SK-N-SH (cell line): Measurements from ENCODE around the gene ANAPC16. TPM values are rescaled to one million over a fixed set of nuclear protein-coding genes. Genes with fewer than 3 reads are reported as not detected.

Experiments used
- CTCF ChIA-PET: fragments of 300-600, 350-600 bp; formaldehyde crosslinking; extraction: SDS; loops from one replicate; lab custom pipeline; 2021; lab: Yijun Ruan, JAX
- POLR2A ChIA-PET: fragments of 350-600 bp; sonication (Branson Sonifier 250); formaldehyde crosslinking; extraction: SDS; loops from one replicate; lab custom pipeline; 2020; ENCODE audit warnings: antibody characterized with exemption, inconsistent platforms; lab: Yijun Ruan, JAX
- DNase-seq: peaks from one replicate; pipeline ENCODE4 v3.0.0; 2012
- H2AFZ ChIP-seq: fragments of 200-600 bp; sonication (generic); 2 replicates; pipeline ENCODE4 v1.8.1; 2016; ENCODE audit warnings: antibody characterized with exemption, mild to moderate bottlenecking, low read depth
- H3F3A ChIP-seq: fragments of 200-600 bp; sonication (generic); replicated peaks from 2 replicates; pipeline ENCODE3; 2016; ENCODE audit warnings: antibody characterized with exemption, mild to moderate bottlenecking; ENCODE audit not compliant: insufficient read depth
- H3K27ac ChIP-seq, 2 experiments: fragments of 200-500 bp in 1 of 2; fragments of 200-600 bp in 1 of 2; sonication (Bioruptor generic) in 1 of 2; sonication (generic), shearing (Covaris generic) in 1 of 2; 2 replicates each; pipeline versions ENCODE4 v1.5.1 to v1.6.1; 2014 to 2016; ENCODE audit warnings: low read depth in 2 of 2, inconsistent platforms in 1 of 2, low read length in 1 of 2, mild to moderate bottlenecking in 1 of 2, mixed read lengths in 1 of 2
- H3K27me3 ChIP-seq: fragments of 200-600 bp; sonication (generic), shearing (Covaris generic); 2 replicates; pipeline ENCODE4 v1.6.1; 2016; ENCODE audit warnings: mixed run types; ENCODE audit not compliant: insufficient read depth
- H3K36me3 ChIP-seq, 2 experiments: fragments of 200-500 bp in 1 of 2; fragments of 200-600 bp in 1 of 2; sonication (Bioruptor generic) in 1 of 2; sonication (generic) in 1 of 2; replicated peaks in 1 of 2; 2 replicates each; pipeline versions ENCODE3 to v1.5.1; 2014 to 2016; ENCODE audit warnings: low read length in 1 of 2, mild to moderate bottlenecking in 1 of 2; ENCODE audit not compliant: insufficient read depth in 2 of 2, control insufficient read depth in 1 of 2
- H3K4me1 ChIP-seq, 2 experiments: fragments of 200-500 bp in 1 of 2; fragments of 200-600 bp in 1 of 2; sonication (Bioruptor generic) in 1 of 2; sonication (generic), shearing (Covaris generic) in 1 of 2; 2 replicates each; pipeline versions ENCODE4 v1.5.1 to v1.6.1; 2014 to 2016; ENCODE audit warnings: low read depth in 1 of 2, low read length in 1 of 2, mixed run types in 1 of 2; ENCODE audit not compliant: insufficient read depth in 2 of 2, control insufficient read depth in 1 of 2
- H3K4me2 ChIP-seq: fragments of 200-600 bp; sonication (generic), shearing (Covaris generic); 2 replicates; pipeline ENCODE4 v1.6.1; 2017; ENCODE audit warnings: mixed run types
- H3K4me3 ChIP-seq, 2 experiments: fragments of 200-500 bp in 1 of 2; fragments of 200-600 bp in 1 of 2; sonication (Bioruptor generic) in 1 of 2; sonication (generic), shearing (Covaris generic) in 1 of 2; 2 replicates each; pipeline versions ENCODE4 v1.5.1 to v1.8.1; 2014 to 2016; ENCODE audit warnings: low read depth in 2 of 2, inconsistent platforms in 1 of 2, low read length in 1 of 2, mild to moderate bottlenecking in 1 of 2, mixed read lengths in 1 of 2, moderate library complexity in 1 of 2
- H3K79me2 ChIP-seq: fragments of 200-600 bp; sonication (generic); 2 replicates; pipeline ENCODE4 v1.8.1; 2017; ENCODE audit warnings: mild to moderate bottlenecking; ENCODE audit not compliant: insufficient read depth
- H3K9ac ChIP-seq: fragments of 200-600 bp; sonication (generic); 2 replicates; pipeline ENCODE4 v1.6.1; 2017; ENCODE audit warnings: mixed run types
- H3K9me2 ChIP-seq: fragments of 200-600 bp; sonication (generic); 2 replicates; pipeline ENCODE4 v1.6.1; 2017; ENCODE audit warnings: mixed run types
- H3K9me3 ChIP-seq: fragments of 200-600 bp; sonication (generic); 2 replicates; pipeline ENCODE4 v1.6.1; 2017; ENCODE audit warnings: mixed run types, mild to moderate bottlenecking, moderate library complexity
- H4K20me1 ChIP-seq: fragments of 200-600 bp; sonication (generic); 2 replicates; pipeline ENCODE4 v1.6.1; 2017; ENCODE audit warnings: mild to moderate bottlenecking, mixed run types; ENCODE audit not compliant: insufficient read depth
- CHD2 ChIP-seq: fragments of 150-350 bp; IDR thresholded peaks from 2 replicates; pipeline ENCODE4 v1.6.1; 2018; ENCODE audit warnings: low read length; ENCODE audit not compliant: partially characterized antibody
- EP300 ChIP-seq, 2 experiments: IDR thresholded peaks; 2 replicates each; pipeline versions ENCODE4 v1.4.0 to v1.6.1; 2012; ENCODE audit warnings: borderline replicate concordance in 1 of 2, low read depth in 1 of 2, low read length in 1 of 2
- EZH2phosphoT487 ChIP-seq: fragments of 200-600 bp; sonication (generic); IDR thresholded peaks from 2 replicates; pipeline ENCODE4 v1.6.1; 2017; ENCODE audit warnings: low read depth, mixed run types, mild to moderate bottlenecking, antibody characterized with exemption, moderate library complexity, borderline replicate concordance
- FOSL2 ChIP-seq: IDR thresholded peaks from 2 replicates; pipeline ENCODE4 v1.4.0; 2012; ENCODE audit warnings: low read depth, mild to moderate bottlenecking, moderate library complexity, borderline replicate concordance
- GATA2 ChIP-seq: sonication (generic); formaldehyde crosslinking; IDR thresholded peaks from 2 replicates; pipeline ENCODE4 v1.5.0; 2020; ENCODE audit warnings: mild to moderate bottlenecking, missing genetic modification reagents
- JUND ChIP-seq: IDR thresholded peaks from 2 replicates; pipeline ENCODE4 v1.4.0; 2012
- REST ChIP-seq: IDR thresholded peaks from 2 replicates; pipeline ENCODE4 v1.6.1; 2012; ENCODE audit warnings: mild to moderate bottlenecking, low read depth, low read length, moderate library complexity
- SIN3A ChIP-seq: IDR thresholded peaks from 2 replicates; pipeline ENCODE4 v1.6.1; 2012; ENCODE audit warnings: low read depth, mild to moderate bottlenecking, low read length, moderate library complexity, borderline replicate concordance
- TAF1 ChIP-seq: IDR thresholded peaks from 2 replicates; pipeline ENCODE4 v1.6.1; 2012; ENCODE audit warnings: low read depth, mild to moderate bottlenecking, low read length, moderate library complexity, borderline replicate concordance
- WGBS: methylation state at CpG from one replicate; pipeline ENCODE4 v1.1.6; 2017; ENCODE audit warnings: low lambda C conversion rate; 5-methylcytosine and 5-hydroxymethylcytosine counted together
- polyA plus RNA-seq, 3 experiments: library from polyadenylated mRNA; depleted of rRNA; stranded (reverse); fragments of >200 nt; gene quantifications; 2 replicates each; pipeline ENCODE4 v1.2.3, GENCODE V29; 2012

The ANAPC16 gene
- polyA plus RNA-seq, 1 of the 3 experiments (the other 2 are of a cell fraction), result 45.2 TPM

- H3K9me3 ChIP-seq, result no peaks in the 10 kb centered on the region
- no peak overlapping the region for H3K27ac ChIP-seq
- 98% methylated on average over 8 of the region's 8 CpGs for WGBS
- H3K4me3 ChIP-seq, result no peak overlapping the region
- H3F3A ChIP-seq, result peaks cover 11% of the 10 kb centered on the region
- DNase-seq, result no peak
- H3K9ac ChIP-seq, result no peak overlapping the region
- no peaks in the 10 kb centered on the region for H3K9me2 ChIP-seq
- no peak for TF ChIP-seq TAF1
- no peak for TF ChIP-seq JUND
- TF ChIP-seq EP300 (IDR thresholded peaks at IDR 0.05; ENCODE audit: borderline replicate concordance in 1 of 2, low read depth in 1 of 2, low read length in 1 of 2), result no peak
- no peak for TF ChIP-seq SIN3A
- no peak for TF ChIP-seq REST
- no peak for TF ChIP-seq CHD2
- TF ChIP-seq GATA2 (CRISPR knock-in tag), result no peak
- POLR2A ChIA-PET, result interaction anchor here (0.7 kb wide), 1 partner anchor 96 kb away, joined by 4 read pairs; no protein-coding TSS in a partner anchor
- H3K4me1 ChIP-seq, result peaks cover 5 to 6% of the 10 kb centered on the region in 2 experiments; a peak in 1 of 4 replicates
- no peak overlapping the region for H3K4me2 ChIP-seq
- H3K27me3 ChIP-seq, result no peaks in the 10 kb centered on the region
- H3K79me2 ChIP-seq, result peaks cover 44% of the 10 kb centered on the region
- CTCF ChIA-PET, result interaction anchor here (0.6 to 5.5 kb wide), 5 partner anchors 53 to 171 kb away, joined by 3 to 37 read pairs (median 16); partner anchors contain the start of gene DDIT4
- H2AFZ ChIP-seq, result no peak overlapping the region
- peaks cover 3 to 11% of the 10 kb centered on the region in 2 experiments for H3K36me3 ChIP-seq
- no peaks in the 10 kb centered on the region for H4K20me1 ChIP-seq
These were observed 4.8 kb downstream of the ANAPC16 start for GRCh38 chr10:72220637-72221036.

- peaks cover 10% of the 10 kb centered on the region for H3F3A ChIP-seq
- no peak overlapping the region for H3K9ac ChIP-seq
- H3K79me2 ChIP-seq, result peaks cover 44% of the 10 kb centered on the region
- H3K4me3 ChIP-seq, result no peak overlapping the region
- no peak overlapping the region for H2AFZ ChIP-seq
- H3K4me2 ChIP-seq, result no peak overlapping the region
- ChIA-PET CTCF (interaction anchor here (0.6 to 5.5 kb wide), 7 partner anchors 52 to 325 kb away, joined by 3 to 37 read pairs (median 16); partner anchors contain the start of gene DDIT4), POLR2A (interaction anchor here (0.7 kb wide), 1 partner anchor 97 kb away, joined by 4 read pairs; no protein-coding TSS in a partner anchor)
- DNase-seq, result no peak
- H3K36me3 ChIP-seq, result peaks cover 3 to 11% of the 10 kb centered on the region in 2 experiments
- H3K27me3 ChIP-seq, result no peaks in the 10 kb centered on the region
- H3K9me3 ChIP-seq, result no peaks in the 10 kb centered on the region
- 100% methylated on average over 1 of the region's 1 CpG for WGBS
- peaks cover 5 to 6% of the 10 kb centered on the region in 2 experiments; a peak in 1 of 4 replicates for H3K4me1 ChIP-seq
- H4K20me1 ChIP-seq, result no peaks in the 10 kb centered on the region
- no peaks in the 10 kb centered on the region for H3K9me2 ChIP-seq
- no peak overlapping the region for H3K27ac ChIP-seq
- TF ChIP-seq EZH2phosphoT487, result no peak
- TF ChIP-seq SIN3A, result no peak
- no peak for TF ChIP-seq FOSL2
- TF ChIP-seq GATA2 (CRISPR knock-in tag), result no peak
These were observed 5.5 kb downstream of the ANAPC16 start for GRCh38 chr10:72221278-72221677.
